ENCODE data around the gene BCAS3.
A peak's percentile ranks its signal among the peaks of the same experiment; 100 is the strongest.
"Not testable (repeated sequence)": the region's sequence is repeated elsewhere in the genome, so short reads cannot be mapped to it uniquely, and the experiment has no call there.

The BCAS3 gene

GRCh38 chr17:61357061-61357460, 679.4 kb downstream of the BCAS3 start:
- not testable (repeated sequence) for DNase-seq

DNA sequence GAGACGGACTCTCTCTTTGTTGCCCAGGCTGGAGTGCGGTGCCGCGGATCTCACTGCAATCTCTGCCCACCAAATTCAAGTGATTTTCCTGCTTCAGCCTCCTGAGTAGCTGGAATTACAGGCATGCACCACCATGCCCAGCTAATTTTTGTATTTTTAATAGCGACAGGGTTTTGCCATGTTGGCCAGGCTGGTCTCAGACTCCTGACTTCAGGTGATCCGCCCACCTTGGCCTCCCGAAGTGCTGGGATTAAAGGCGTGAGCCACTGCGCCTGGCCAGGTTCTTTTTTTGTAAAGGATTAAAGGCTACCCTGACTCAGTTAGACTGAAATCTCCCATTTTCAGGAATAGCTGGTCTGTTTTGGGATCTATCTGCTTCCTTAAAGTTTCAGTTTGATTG, 681.9 kb downstream of the BCAS3 start:
- not testable (repeated sequence) for DNase-seq

DNA sequence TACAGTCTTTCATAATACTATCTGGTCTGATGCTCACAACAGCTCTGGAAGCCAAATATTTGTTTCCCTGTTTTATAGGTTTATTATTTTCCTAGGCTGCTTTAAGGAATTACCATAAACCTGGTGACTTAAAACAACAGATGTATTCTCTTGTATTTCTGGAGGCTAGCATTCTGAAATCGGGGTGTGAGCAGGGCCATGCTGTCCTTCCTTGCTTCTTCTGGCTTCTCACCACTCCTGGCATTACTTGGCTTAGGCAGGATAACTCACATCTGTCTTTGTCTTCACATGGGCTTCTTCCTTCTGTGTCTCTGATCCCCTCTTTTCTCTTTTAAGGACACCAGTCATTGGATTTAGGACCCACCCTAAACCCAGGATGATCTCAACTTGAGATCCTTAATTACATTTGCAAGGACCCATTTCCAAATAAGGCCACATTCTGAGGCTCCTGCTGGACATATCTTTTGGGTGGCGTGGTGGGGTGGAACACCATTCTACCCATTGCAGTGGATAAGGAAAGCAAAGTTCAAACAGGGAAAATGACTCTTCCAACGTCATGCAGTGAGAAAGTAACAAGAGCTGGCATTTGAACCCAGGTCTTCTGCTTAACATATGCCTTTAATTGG, 682.8 kb downstream of the BCAS3 start:
- no peak for DNase-seq

- DNase-seq = no peak
Observed at GRCh38 chr17:61361084-61361483, 683.4 kb downstream of the BCAS3 start.

- peak; percentile 92 for DNase-seq
Observed at GRCh38 chr17:61362396-61362795, 684.7 kb downstream of the BCAS3 start.

- peak; percentile 6 for DNase-seq
Observed at GRCh38 chr17:61362852-61363600, 685.4 kb downstream of the BCAS3 start.

- no peak for DNase-seq
Observed at GRCh38 chr17:61363601-61364462, 686.2 kb downstream of the BCAS3 start.

GRCh38 chr17:61364463-61364846, 686.8 kb downstream of the BCAS3 start:
- DNase-seq = no peak

DNA sequence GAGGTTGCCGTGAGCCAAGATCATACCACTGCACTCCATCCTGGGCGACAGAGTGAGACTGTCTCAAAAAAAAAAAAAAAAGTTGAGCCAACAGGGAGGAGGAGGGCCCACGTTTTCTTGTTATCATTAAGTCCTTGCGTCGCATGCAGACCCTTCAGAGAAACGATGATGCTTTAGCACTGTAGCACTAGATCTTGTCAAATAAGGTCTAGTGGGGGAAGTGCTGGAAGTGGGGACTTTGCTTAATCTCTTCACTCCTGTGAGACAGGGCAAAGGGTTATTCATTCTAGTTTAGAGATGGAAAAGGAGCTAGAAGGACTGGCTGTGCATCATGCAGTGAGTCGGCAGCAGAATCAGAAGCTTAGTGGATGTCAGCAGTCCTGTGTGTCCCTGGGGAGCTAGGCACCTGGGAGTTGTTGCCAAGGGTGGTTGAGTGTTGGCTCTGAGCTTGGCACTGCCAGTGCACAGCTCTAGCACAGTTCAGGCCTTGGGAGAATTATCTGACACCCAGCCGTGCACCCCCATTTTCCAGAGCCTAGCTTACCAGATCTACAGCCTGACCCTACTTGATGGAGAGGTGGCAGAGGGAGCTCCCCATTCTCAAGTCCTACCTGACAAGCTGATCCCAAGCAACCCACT, 688.5 kb downstream of the BCAS3 start:
- DNase-seq = peak; percentile 2

GRCh38 chr17:61366715-61367413, 689.2 kb downstream of the BCAS3 start:
- no peak for DNase-seq

- no peak for DNase-seq
Observed at GRCh38 chr17:61368049-61368831, 690.6 kb downstream of the BCAS3 start.

- DNase-seq = no peak
Observed at GRCh38 chr17:61368832-61369450, 691.3 kb downstream of the BCAS3 start.

- DNase-seq = no peak
Observed at GRCh38 chr17:61369751-61370150, 692.1 kb downstream of the BCAS3 start.

GRCh38 chr17:61371179-61371578, 693.5 kb downstream of the BCAS3 start:
- no peak for DNase-seq

- no peak for DNase-seq
Observed at GRCh38 chr17:61371606-61372005, 694.0 kb downstream of the BCAS3 start.

DNA sequence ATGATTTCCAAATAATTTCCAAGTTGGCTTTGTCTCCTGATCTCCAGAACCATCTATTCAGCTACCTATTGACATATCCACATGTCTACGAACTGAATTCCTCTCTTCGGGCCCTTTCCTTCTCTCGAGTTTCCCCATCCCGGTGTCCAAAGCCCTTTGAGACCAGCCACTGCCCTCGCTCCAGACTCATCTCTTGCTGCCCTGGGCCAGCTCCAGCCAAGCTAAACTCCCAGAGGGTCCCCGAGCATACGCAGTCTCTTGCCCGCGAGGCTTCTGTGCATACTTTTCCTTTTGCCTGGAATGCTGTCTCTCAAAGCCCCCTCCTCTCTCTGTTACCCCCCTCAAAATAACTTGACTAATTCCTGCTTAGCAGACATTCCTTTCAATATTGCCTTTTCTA, 694.8 kb downstream of the BCAS3 start:
- no peak for DNase-seq

- no peak for DNase-seq
Observed at GRCh38 chr17:61376931-61377838, 699.5 kb downstream of the BCAS3 start.

- DNase-seq = no peak
Observed at GRCh38 chr17:61378658-61379456, 701.2 kb downstream of the BCAS3 start.
